K562 (cell line): Measurements from ENCODE around the gene ING2. TPM values are rescaled to one million over a fixed set of nuclear protein-coding genes. Genes with fewer than 3 reads are reported as not detected.

Source experiments
- BRF1 ChIP-seq: IDR thresholded peaks from 3 replicates; pipeline ENCODE4 v1.6.1; 2011; ENCODE audit warnings: borderline replicate concordance, mild to moderate bottlenecking; ENCODE audit not compliant: insufficient read length; ENCODE audit errors: extremely low read depth
- CBX2 ChIP-seq: fragments of 200-600 bp; sonication (generic); IDR thresholded peaks from one replicate; pipeline ENCODE4 v1.6.1; 2012; ENCODE audit warnings: mild to moderate bottlenecking, low read length, inconsistent platforms; ENCODE audit not compliant: insufficient read depth, poor library complexity, severe bottlenecking
- EHMT2 ChIP-seq: fragments of 450-650 bp; IDR thresholded peaks from 2 replicates; pipeline ENCODE4 v1.6.1; 2018; ENCODE audit warnings: antibody characterized with exemption
- ETS2 ChIP-seq: IDR thresholded peaks from 2 replicates; pipeline ENCODE4 v1.6.1; 2016; ENCODE audit warnings: borderline replicate concordance, missing genetic modification characterization, mild to moderate bottlenecking, moderate library complexity, missing compliant biosample characterization; ENCODE audit not compliant: poor library complexity, severe bottlenecking
- GTF2F1 ChIP-seq: IDR thresholded peaks from 2 replicates; pipeline ENCODE4 v1.6.1; 2011; ENCODE audit warnings: low read depth, low read length, improper control_type of control experiment
- JUNB ChIP-seq: fragments of 450-650 bp; formaldehyde crosslinking; conservative IDR thresholded peaks from 2 replicates; pipeline ENCODE4 v1.4.0; 2020; ENCODE audit warnings: mild to moderate bottlenecking
- MCM3 ChIP-seq: fragments of 450-650 bp; IDR thresholded peaks from 2 replicates; pipeline ENCODE4 v1.6.1; 2016
- RBBP5 ChIP-seq: fragments of 200-600 bp; sonication (generic); IDR thresholded peaks from 2 replicates; pipeline ENCODE4 v1.6.1; 2012; ENCODE audit warnings: borderline replicate concordance, mild to moderate bottlenecking, low read length, control low read depth, inconsistent platforms; ENCODE audit not compliant: insufficient read depth, poor library complexity, severe bottlenecking
- SNIP1 ChIP-seq: fragments of 450-650 bp; IDR thresholded peaks from 2 replicates; pipeline ENCODE4 v1.7.1; 2017; ENCODE audit warnings: low read depth, mild to moderate bottlenecking
- STAG1 ChIP-seq: sonication (generic); formaldehyde crosslinking; IDR thresholded peaks from 2 replicates; pipeline ENCODE4 v1.5.0; 2020; ENCODE audit warnings: missing genetic modification reagents, borderline replicate concordance
- ZNF134 ChIP-seq: fragments of 250-450 bp; sonication (Bioruptor Pico); conservative IDR thresholded peaks from 2 replicates; pipeline ENCODE4 v1.4.0; 2020
- ZNF140 ChIP-seq: fragments of 250-450 bp; sonication (Bioruptor Pico); IDR thresholded peaks from 2 replicates; pipeline ENCODE4 v1.8.0; 2021; ENCODE audit warnings: moderate library complexity, mild to moderate bottlenecking, inconsistent platforms
- ZNF274 ChIP-seq: IDR thresholded peaks from 2 replicates; pipeline ENCODE4 v1.6.1; 2011; ENCODE audit warnings: low read depth, mild to moderate bottlenecking, low read length, moderate library complexity, borderline replicate concordance
- ZNF707 ChIP-seq: fragments of 250-450 bp; sonication (Bioruptor Pico); conservative IDR thresholded peaks from 2 replicates; pipeline ENCODE4 v1.8.0; 2022; ENCODE audit warnings: inconsistent platforms, mild to moderate bottlenecking, moderate library complexity
- polyA plus RNA-seq, 8 experiments: library from polyadenylated mRNA; depleted of rRNA in 4 of 8; stranded (reverse) in 5 of 8; unstranded in 3 of 8; fragments of >200 nt; fragmentation: Nextera tagmentation in 2 of 8; fragmentation: Illumina TruSeq in 1 of 8; extraction: Ambion mirVana in 2 of 8; extraction: Trizol in 1 of 8; gene quantifications; 2 replicates each; pipeline versions ENCODE4 v1.2.1 to v1.2.3, GENCODE V29; 2011 to 2014; ENCODE audit warnings: inconsistent platforms in 1 of 8, missing spikeins in 1 of 8
- total RNA-seq, 7 experiments: library from RNA; depleted of rRNA in 6 of 7; stranded (reverse); fragments of >200 nt in 6 of 7; fragmentation: Illumina TruSeq in 2 of 7; extraction: Trizol in 2 of 7; gene quantifications; 2 replicates each; pipeline versions ENCODE4 v1.2.1 to v1.2.3, GENCODE V29; 2011 to 2021; ENCODE audit warnings: low replicate concordance in 1 of 7
- TF ChIP-seq, protein P1 (sequence below): fragments of 250-450 bp; sonication (Bioruptor Pico); IDR thresholded peaks from 2 replicates; pipeline ENCODE4 v1.5.0; 2021
- TF ChIP-seq, protein P2 (sequence below): fragments of 250-450 bp; sonication (Bioruptor Pico); IDR thresholded peaks from 2 replicates; pipeline ENCODE4 v1.5.0; 2021
- TF ChIP-seq, protein P3 (sequence below): fragments of 200-800 bp; sonication (Bioruptor generic); IDR thresholded peaks from 2 replicates; pipeline ENCODE4 v1.6.1; 2017; ENCODE audit warnings: missing genetic modification characterization, missing compliant biosample characterization
- TF ChIP-seq, protein P4 (sequence below), 2 experiments: fragments of 250-450 bp in 1 of 2; fragments of 450-650 bp in 1 of 2; sonication (Bioruptor Pico) in 1 of 2; IDR thresholded peaks; 2 replicates each; pipeline versions ENCODE4 v1.6.1 to v1.8.0; 2016 to 2021; ENCODE audit warnings: mild to moderate bottlenecking in 2 of 2, moderate library complexity in 2 of 2, missing compliant biosample characterization in 1 of 2, missing genetic modification characterization in 1 of 2

Gene ING2
- total and polyA plus RNA-seq, 9 of the 15 experiments (the other 6 are each of a cell fraction or from before 2014, with no cell fraction given) = 2.9 to 21.4 (median 12.4) TPM

DNA sequence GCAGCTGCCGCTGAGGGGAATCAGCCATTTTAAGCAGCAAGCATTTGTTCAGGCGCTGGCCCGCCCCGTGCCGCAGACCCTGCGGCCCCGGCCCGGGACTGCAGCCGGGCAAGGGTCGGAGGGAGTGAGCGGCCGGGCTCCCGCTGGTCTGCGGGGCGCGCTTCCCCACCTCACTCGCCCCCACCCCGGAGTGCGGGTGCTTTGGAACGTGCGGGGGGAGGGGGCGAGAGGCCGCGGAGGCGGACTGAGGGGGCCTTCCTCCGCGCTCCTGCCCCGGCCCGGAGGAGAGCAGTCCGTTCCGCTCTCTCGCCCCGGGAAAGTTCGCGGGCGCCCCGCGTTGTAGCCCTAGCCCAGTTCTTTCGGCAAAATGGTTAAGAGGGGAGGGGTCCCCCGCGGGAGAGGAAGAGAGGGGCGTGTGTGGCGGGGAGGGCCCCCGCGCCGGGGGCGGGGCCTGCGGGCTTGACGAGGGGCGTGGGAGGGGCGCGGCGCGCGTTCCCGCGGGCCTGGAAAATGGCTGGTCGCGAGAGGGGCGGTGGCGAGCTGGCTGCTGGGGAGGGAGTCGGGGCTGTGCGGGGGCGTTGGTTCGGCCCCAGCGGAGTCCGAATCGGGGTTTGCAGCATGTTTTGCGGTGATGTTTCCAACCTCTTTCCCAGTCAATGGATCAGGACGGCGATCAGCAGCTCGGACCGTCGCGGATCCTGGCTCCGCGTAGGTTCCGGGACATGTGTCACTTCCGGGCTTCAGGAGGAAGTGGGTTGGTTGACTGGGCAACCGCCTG lies 942 bp downstream of the ING2 start (continued):
- TF ChIP-seq, protein P1, sequence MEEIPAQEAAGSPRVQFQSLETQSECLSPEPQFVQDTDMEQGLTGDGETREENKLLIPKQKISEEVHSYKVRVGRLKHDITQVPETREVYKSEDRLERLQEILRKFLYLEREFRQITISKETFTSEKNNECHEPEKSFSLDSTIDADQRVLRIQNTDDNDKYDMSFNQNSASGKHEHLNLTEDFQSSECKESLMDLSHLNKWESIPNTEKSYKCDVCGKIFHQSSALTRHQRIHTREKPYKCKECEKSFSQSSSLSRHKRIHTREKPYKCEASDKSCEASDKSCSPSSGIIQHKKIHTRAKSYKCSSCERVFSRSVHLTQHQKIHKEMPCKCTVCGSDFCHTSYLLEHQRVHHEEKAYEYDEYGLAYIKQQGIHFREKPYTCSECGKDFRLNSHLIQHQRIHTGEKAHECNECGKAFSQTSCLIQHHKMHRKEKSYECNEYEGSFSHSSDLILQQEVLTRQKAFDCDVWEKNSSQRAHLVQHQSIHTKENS (CRISPR knock-in tag) = no peak
- TF ChIP-seq BRF1 = no peak
- TF ChIP-seq ETS2 = no peak
- no peak for TF ChIP-seq ZNF134 (CRISPR knock-in tag)
- no peak for TF ChIP-seq GTF2F1
- TF ChIP-seq, protein P2, sequence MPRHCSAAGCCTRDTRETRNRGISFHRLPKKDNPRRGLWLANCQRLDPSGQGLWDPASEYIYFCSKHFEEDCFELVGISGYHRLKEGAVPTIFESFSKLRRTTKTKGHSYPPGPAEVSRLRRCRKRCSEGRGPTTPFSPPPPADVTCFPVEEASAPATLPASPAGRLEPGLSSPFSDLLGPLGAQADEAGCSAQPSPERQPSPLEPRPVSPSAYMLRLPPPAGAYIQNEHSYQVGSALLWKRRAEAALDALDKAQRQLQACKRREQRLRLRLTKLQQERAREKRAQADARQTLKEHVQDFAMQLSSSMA (CRISPR knock-in tag) = no peak
- TF ChIP-seq STAG1 (CRISPR knock-in tag) = no peak
- no peak for TF ChIP-seq CBX2
- TF ChIP-seq JUNB = no peak
- peak; percentile 88 for TF ChIP-seq RBBP5
- no peak for TF ChIP-seq EHMT2
- TF ChIP-seq, protein P3, sequence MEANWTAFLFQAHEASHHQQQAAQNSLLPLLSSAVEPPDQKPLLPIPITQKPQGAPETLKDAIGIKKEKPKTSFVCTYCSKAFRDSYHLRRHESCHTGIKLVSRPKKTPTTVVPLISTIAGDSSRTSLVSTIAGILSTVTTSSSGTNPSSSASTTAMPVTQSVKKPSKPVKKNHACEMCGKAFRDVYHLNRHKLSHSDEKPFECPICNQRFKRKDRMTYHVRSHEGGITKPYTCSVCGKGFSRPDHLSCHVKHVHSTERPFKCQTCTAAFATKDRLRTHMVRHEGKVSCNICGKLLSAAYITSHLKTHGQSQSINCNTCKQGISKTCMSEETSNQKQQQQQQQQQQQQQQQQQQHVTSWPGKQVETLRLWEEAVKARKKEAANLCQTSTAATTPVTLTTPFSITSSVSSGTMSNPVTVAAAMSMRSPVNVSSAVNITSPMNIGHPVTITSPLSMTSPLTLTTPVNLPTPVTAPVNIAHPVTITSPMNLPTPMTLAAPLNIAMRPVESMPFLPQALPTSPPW (CRISPR knock-in tag) = peak; percentile 99
- no peak for TF ChIP-seq ZNF274
- no peak for TF ChIP-seq SNIP1
- no peak for TF ChIP-seq MCM3
- TF ChIP-seq, protein P4, sequence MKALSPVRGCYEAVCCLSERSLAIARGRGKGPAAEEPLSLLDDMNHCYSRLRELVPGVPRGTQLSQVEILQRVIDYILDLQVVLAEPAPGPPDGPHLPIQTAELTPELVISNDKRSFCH (CRISPR knock-in tag; IDR thresholded peaks at IDR 0.05) = no peak
- TF ChIP-seq, protein P4 (tag; IDR thresholded peaks at IDR 0.05) = no peak
- no peak for TF ChIP-seq ZNF707 (CRISPR knock-in tag)
- TF ChIP-seq ZNF140 (CRISPR knock-in tag) = no peak
